Measurements from ENCODE around the gene ST6GALNAC4.

Gene ST6GALNAC4

GRCh38 chr9:127916720-127917581, at the start of gene ST6GALNAC4:
TSS of gene ST6GALNAC4 (minus strand) at chr9:127917041. CDS start at chr9:127916419, 622 bp downstream.
- peak; percentile 76 for DNase-seq (ENCODE audit: low read depth in 2 of 2)

DNA sequence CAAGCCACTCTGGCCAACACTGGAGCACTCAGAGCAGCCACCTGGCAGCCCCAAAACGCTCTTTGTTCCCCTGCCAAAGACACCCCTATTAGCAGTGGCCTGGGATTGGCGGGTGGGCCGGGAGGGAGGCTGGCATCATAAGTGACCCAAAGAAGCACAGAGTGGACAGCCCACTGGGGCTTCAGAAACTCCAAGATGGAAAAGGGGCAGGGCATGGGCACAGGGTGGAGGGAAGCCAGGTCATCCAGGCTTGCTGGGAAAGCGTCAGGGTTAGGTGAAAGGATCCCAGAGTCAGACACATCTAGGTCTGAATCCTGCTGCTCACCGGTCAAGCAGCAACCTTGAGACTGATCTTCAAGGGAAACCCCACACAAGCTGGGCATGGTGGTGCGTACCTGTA, 49.1 kb upstream of the ST6GALNAC4 start:
- DNase-seq (ENCODE audit: low read depth in 2 of 2) = no peak

DNA sequence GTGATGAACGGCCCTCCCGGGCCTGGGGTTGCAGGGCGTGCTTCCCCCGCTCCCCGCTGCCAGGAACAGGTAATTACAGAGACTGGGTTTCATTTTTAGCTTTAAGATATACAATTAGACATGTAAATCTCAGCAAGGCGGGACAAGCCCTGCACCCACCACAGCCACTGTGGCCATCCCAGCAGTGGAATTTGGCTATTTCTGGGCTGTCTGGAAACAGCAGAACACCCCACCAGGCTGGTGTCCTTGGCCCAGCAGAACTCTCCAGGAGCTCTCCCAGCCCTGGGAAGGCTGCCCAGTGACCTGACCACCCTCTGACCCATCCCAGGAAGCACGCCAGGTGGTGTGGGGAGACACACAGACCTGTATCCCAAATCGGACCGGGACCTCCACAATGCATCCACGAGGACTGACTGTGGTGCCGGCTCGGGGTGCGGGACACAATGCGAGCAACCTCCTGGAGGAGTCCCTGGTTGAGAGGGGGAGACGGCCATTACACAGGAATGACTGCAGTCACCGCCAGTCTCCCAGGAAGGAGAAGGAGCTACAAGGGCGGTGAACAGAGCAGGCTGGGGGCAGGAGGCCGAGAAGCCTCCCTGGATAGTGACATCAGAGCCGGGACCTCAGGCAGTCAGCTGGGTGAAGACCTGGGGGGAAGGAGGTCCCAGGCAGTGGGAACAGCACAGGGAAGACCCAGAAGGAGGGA, 46.7 kb upstream of the ST6GALNAC4 start:
- no peak for DNase-seq (ENCODE audit: low read depth in 2 of 2)

DNA sequence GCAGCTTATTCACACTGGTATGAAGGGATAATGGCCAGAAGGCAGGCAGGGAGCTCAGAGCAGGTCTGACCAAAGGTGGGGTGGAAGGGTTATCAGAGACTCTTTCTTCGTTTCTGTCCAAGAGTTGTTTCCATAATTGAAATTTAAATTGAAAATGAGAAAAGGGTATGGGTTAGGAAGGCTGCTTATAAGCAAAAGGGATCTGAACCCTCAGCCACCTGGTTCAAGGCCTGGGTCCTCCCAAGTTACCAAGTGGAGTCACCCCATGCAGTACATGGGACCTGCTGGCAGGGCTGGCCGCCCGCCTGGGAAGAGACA, 46.2 kb upstream of the ST6GALNAC4 start:
- no peak for DNase-seq (ENCODE audit: low read depth in 2 of 2)

DNA sequence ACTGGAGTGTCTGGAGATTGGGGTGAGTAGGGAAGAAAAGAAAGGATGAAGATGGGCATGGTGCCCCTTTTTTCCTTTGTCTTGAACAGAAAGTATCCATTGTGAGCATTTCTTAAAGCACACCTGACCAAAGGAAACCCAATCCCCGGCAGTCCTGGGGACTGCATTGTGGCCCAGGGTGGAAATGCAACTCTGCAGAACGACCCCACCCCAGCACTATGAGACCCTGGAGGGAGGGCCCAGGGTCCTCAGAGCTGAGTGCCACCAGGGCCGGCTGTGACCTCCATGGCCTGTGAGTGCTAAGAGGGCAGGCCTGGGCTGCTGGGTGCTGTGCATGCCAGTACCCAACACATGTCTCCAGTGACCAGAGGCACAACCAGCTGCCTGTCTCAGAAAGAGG, 45.4 kb upstream of the ST6GALNAC4 start:
- DNase-seq (ENCODE audit: low read depth in 2 of 2) = no peak

GRCh38 chr9:127961613-127962155, 44.8 kb upstream of the ST6GALNAC4 start:
- no peak for DNase-seq (ENCODE audit: low read depth in 2 of 2)

DNA sequence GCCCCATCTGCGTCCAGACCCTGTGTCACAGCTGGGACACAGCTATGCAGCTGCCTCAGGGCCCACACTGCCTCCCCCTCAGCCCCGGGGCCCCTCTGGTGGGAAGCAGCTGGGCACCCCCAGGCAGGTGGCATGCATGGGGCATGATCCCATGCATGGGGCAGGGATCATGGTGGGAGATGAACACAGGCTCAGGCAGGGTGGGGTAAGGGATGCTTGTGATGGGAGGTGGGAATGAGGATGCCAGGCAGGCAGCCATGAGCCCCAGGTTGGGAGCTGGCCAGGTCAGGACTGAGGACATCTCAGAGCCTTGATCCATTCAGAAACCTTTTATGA, 44.3 kb upstream of the ST6GALNAC4 start:
- DNase-seq (ENCODE audit: low read depth in 2 of 2) = no peak

DNA sequence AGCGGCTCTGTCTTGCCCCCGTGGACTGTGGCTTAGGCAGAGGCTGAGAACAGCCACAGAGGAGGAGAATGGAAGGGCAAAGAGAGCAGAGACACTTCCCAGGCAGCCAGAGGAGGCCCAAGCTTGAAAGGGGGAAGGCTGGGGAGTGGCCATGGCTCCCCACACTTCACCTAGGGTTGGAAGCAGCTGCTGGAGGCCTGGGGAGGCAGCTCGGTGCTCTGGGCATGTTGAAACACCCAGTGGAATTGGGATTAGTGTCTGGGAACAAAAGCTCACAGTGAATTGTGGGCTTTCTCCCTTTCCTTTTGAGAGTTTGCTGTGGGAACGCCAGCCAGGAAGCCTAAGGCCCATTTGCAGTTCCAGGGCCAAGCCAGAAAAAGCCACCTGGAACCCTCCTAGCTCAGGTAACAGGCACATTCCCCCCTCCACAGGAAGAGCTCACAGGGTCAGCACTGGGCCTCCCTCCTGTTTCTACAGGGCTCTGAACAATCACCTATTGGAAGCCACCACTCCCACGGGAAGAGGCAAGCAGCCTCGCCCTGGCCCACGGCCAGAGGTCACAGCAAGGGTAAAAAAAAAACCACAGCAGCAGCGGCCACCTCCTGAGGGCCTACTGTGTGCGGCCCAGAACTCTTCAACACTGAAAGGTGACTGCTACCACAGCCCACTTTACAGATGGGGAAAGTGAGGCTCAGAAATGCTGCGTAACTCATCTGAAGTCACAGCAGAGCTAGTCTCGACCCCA, 43.7 kb upstream of the ST6GALNAC4 start:
- DNase-seq (ENCODE audit: low read depth in 2 of 2) = no peak

DNA sequence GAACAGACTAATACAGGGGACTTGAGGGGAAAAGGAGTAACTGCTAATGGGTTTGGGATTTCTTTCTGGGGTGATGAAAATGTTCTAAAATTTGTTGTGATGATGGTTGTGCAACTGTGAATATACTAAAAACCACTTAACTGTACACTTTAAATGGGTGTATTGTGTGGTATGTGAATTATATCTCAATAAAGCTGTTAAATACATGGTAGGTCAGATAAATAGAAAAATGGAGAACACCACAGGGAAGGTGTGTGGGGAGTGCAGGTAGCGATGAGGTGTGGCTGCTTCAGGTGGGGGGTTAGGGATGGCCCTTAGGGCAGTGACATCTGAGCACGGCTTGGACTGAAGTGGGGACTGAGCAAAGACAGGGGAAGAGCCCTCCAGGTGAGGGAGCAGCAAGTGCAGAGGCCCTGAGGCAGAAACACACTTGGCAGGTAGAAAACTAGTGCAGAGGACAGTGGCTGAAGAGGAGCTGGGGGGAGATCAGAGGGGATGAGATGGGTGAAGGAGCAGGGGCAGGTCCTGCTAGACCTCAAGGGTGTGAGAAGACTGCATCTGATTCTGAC, 43.1 kb upstream of the ST6GALNAC4 start:
- DNase-seq (ENCODE audit: low read depth in 2 of 2) = no peak

DNA sequence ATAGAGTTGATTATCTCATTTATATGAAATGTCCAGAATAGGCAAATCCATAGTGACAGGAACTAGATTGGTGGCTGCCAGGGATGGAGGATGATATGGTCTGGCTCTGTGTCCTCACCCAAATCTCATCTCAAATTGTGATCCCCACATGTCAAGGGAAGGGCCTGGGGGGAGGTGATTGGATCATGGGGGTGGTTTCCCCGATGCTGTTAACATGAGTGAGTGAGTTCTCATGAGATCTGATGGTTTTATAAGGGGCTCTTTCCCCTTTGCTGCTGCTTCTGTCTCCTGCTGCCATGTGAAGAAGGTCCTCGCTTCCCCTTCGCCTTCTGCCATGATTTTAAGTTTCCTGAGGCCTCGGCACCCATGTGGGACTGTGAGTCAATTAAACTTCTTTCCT, 42.6 kb upstream of the ST6GALNAC4 start:
- no peak for DNase-seq (ENCODE audit: low read depth in 2 of 2)

GRCh38 chr9:127958728-127959127, 41.9 kb upstream of the ST6GALNAC4 start:
- DNase-seq (ENCODE audit: low read depth in 2 of 2) = no peak

GRCh38 chr9:127955294-127956015, 38.6 kb upstream of the ST6GALNAC4 start:
- DNase-seq (ENCODE audit: low read depth in 2 of 2) = no peak

DNA sequence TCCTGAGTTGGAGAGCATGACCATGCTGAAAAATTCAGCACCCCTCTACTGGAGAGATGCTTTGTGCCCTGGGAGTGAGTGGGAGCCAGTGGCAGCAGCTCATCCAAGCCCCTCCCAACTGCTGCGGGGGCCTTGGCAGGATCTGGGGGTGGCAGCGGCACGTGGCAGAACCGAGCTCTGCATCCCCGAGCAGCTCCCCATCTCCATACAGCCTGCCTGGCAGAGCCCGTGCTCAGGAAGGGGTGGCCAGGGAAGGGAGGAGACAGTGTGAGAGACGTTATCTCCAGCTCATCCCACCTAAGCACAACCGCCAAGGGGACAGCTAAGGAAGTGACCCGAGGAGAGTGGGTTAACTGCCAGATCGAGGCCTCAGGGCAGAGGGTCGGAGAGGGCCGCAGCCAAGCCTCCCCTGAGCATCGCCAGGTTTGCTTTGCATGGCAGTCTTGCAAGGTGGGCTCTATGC, 38.0 kb upstream of the ST6GALNAC4 start:
- DNase-seq (ENCODE audit: low read depth in 2 of 2) = no peak

GRCh38 chr9:127953768-127954505, 37.1 kb upstream of the ST6GALNAC4 start:
- DNase-seq (ENCODE audit: low read depth in 2 of 2) = no peak

DNA sequence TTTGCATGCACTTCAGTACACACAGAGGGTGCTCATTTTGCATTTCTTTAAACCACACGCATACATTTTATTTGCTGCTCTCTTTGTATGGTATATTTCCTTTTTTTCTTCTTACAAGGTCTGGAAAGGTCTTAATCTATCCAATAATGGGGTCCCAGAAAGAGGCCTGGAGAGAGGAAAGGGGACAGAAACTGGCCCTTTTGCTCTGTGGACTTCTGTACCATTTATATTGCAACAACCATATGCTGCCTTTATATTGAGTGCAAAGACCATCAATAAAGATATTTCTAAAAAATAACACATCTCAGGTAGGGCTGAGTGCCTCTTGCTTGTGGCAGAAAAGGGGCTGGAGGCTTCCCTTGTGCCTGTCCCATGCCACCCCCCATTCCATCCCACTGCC, 36.3 kb upstream of the ST6GALNAC4 start:
- no peak for DNase-seq (ENCODE audit: low read depth in 2 of 2)

- DNase-seq (ENCODE audit: low read depth in 2 of 2) = no peak
These were observed 33.9 kb upstream of the ST6GALNAC4 start for GRCh38 chr9:127950513-127951289.

GRCh38 chr9:127949827-127950512, 33.1 kb upstream of the ST6GALNAC4 start:
- no peak for DNase-seq (ENCODE audit: low read depth in 2 of 2)

GRCh38 chr9:127947841-127948710, 31.2 kb upstream of the ST6GALNAC4 start:
- no peak for DNase-seq (ENCODE audit: low read depth in 2 of 2)

Measured in fibroblast of skin of left biceps (primary cell).